ENCODE data around the gene DNAJB6.

Gene DNAJB6

DNA sequence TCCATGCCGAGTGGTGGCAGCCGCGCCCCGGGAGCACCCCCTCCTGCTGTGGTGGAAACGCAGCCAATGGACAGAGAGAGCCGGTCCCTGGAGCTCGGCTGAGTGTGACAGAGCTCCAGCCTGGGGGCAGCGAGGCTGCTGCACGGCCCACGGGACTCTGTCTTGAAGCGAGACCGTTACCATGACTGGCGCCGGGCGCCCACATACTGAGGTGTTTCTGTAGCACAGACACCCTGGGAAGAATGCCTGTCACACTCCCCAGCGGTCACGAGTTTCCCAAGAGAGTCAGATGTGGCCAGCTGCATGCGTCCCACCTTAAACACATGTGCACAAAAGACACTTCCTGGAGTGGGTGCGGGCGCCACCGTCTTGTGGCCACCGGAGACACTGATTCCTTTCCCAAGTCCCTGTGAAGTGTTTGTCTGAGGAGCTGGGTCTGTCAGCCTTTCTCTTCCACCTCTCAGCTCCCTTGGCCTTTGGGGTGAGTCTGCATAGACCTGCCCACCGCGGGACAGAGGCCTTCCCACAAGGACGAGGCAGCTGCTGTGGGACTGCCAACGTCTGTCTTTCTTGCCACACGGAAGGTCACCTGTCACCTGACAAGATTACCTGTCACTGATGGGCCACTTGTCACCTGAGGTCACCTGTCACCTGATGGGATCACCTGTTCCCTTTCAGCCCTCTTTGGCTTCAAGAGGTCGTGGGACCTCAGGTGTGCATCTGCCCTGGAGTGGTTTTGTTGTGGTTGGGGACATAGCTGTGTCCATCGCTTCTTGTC lies 94.6 kb downstream of the DNAJB6 start:
- no peak for DNase-seq

DNA sequence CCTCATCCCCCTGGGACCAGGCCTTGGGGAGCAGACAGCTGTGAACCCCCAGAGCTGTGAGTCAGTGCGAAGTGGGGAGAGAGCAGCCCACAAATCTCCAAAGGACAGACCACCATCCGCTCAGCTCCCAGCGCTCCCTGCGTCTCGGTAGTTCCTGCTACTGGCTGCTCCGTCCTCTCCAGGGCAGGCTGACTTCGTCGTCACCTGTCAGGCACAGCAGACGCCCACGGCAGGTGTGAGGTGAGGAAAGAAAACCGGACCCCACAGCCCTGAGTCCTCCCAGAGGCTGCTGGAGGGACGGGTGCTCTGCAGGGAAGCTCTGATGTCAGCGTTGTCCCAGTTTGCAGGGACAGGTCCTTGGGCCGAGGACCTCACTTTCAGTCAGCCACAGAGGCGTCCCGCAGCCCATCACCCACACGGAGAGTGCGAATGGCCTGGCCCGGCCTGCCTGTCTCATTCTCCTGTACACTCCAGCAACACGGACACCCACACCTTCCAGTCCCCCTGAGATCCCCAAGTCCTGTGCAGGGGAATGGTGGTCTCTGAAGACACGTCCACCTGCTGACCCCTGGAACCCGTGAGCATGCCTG lies 95.2 kb downstream of the DNAJB6 start:
- DNase-seq = no peak

- peak; percentile 62 for DNase-seq
Observed at GRCh38 chr7:157432541-157432956, 95.7 kb downstream of the DNAJB6 start.

DNA sequence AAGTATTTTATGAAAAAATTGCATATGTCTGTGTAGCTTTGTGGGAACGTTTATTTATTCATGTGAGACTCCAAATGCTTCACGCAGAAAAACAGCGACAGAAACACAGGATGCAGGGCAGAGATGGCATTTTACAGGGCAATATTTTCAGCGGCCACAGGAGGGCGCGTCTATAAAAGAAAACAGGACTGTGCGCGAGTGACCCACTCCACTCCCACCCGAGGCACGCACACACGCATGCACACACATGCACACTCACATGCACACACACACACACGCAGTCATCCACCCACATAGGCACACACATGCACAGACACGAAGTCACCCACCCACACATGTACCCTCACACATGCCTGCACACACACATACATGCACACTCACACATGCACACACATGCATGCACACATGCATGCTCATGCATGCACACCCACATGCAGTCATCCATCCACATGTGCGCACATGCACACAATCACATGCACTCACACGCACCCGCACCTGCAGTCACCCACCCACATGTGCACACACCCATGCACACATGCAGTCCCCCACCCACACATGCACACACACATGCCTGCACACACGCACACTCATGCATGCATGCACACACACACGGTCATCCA lies 96.3 kb downstream of the DNAJB6 start:
- DNase-seq = no peak

- no peak for DNase-seq
Observed at GRCh38 chr7:157433628-157434027, 96.8 kb downstream of the DNAJB6 start.

DNA sequence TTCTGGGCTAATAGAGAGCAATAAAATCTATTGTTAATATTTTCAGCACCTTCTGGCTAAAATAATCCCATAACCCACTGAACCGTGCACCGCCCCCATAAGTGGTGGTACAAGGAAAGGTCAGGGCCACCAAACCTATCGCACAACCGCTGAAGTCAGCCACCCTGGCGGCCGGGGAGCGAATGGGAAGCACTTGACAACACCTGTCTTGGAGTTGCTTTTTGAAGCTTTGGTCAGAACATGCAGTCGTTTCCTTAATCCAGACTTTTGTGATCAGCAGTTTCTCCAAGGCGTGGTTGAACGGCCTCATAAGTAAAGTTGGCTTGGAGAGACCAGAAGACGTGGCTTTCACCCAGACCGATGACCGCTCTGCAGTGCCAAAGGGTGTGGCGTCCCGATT lies 97.4 kb downstream of the DNAJB6 start:
- no peak for DNase-seq

GRCh38 chr7:157434701-157435100 lies 97.9 kb downstream of the DNAJB6 start:
- DNase-seq = no peak

- no peak for DNase-seq
Observed at GRCh38 chr7:157436076-157436475, 99.3 kb downstream of the DNAJB6 start.

DNA sequence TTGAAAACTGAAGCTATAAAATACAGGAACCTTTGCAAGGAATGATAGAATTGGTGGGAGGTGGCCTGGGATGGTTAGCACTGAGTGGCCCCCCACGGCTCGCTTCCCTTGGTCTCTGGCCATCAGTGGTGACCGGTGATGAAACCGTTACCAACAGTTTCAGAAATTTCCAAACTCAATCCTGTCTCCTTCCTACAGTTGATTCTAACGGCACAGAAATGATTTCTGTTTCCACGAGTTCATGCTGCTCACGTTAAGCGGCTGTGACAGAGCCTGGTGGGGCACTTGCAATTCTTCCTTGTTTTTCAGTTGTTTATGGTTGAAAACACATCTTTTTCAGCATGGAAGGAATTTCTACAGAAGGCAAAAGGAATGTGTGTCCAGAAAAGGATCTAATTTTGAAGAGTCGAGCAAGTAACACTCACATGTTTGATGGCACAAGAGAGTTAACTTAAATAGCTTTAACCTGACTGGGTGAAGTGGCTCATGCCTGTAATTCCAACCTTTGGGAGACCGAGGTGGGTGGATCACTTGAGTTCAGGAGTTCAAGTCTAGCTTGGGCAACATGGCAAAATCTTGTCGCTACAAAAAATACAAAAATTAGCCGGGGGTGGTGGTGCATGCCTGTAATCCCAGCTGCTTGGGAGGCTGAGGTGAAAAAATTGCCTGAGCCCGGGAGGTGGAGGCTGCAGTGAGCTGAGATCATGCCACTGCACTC lies 100.1 kb downstream of the DNAJB6 start:
- no peak for DNase-seq

DNA sequence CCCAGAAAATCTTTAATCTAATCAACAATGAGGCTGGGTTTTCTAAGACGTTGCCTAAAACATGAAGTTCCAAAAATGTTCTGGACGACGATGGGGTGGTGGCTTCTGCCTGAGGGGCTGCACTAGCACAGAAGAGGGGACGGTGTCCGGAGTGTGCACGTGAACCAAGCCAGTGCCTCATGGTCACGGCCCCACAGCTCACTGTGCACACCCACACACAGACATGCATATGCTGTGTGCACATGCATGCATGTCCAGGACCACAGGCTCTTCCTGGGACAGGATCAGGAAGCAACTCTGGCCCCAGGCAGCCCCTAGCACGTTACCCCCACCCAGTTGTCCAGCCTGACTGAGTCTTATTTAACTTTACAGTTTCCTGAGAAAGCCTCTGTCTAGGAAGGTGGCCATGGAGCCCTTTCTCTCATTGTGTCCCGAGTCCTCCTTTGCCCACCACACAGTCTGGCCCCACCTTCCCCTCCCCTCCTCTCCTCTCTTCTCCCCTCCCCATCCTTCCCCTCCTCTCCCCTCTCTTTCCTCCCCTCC lies 100.8 kb downstream of the DNAJB6 start:
- DNase-seq = no peak

DNA sequence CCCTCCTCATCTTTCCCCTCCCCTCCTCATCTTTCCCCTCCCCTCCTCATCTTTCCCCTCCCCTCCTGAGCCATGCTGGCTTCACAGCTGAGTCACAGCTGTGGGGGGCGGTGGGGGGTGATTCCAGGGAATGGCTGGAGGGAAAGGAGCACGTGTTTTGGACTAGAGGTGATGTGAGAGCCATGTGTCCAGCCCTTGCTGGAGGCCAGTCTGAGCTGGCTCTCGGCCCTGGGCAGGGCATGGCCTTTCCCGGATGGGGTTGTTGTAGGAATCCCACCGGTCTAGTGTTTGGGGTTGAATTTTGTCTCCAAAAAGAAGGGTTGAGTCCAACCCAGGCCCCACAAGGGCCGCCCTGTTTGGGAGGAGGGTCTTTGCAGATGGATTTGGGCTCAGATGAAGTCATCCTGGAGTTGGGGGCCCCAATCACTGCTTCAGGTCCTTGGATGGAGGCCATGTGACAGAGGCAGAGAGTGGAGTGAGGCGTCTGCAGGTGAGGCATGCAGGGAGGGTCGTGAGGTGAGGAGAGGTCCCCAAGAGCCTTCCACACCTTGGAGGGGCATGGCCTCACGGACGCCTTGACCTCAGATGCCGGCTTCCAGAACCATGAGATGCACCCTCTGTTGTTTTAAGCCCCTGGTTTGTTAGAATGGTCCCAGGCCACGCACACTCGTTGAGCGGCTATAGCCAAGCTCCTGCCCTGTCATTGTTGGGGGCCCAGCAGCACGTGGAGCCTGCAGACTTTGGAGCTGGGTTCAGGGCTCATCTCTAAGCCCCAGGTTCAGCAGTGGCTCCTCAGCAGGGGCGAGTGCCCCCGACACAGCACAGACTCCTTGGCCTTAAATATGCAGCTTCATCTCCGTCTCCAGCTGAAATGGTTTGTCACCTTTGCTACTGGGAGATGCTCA lies 101.6 kb downstream of the DNAJB6 start:
- no peak for DNase-seq

DNA sequence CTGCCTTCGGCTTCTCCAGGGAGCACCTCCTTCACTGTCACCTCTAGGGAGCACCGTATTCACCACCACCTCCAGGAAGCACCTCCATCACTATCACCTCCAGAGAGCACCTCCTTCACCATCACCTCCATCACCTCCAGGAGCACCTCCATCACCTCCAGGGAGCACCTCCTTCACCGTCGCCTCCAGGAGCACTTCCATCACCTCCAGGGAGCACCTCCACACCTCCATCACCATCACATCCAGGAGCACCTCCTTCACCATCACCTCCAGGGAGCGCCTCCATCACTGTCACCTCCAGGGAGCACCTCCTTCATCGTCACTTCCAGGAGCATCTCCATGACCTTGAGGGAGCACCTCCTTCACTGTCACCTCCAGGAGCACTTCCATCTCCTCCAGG lies 102.3 kb downstream of the DNAJB6 start:
- no peak for DNase-seq

- no peak for DNase-seq
Observed at GRCh38 chr7:157439761-157440160, 103.0 kb downstream of the DNAJB6 start.

DNA sequence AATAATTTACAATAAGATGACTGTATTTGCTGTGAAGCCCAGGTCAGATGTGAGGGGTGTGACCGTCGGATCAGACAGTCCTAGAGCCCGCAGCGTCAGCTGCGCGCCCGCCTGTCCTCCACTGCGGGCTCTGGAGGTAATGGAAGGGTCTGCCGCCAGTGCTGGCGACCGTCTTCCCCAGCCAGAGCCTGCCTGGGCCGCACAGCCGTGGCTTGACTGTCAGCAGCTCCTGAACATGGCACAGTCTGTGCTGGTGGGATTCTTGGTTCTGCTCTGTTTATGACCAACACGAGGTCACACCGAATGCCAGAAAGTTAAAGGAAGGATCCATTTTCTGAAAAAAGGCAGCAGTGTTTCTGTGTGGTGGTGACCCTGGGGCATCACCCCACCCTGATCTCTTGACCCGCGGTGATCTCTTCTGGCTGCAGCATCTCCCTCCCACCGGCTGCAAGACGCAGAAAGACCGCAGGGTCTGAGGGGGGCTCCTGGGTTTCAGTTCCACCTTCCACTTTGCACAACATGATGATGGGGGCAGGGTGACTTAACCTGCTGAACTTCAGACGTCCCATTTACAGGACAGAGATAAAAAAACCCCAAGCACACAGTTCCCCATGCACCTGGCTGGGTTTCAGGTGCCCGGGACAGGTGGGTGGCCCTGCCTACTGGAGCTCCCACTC lies 103.7 kb downstream of the DNAJB6 start:
- DNase-seq = no peak

DNA sequence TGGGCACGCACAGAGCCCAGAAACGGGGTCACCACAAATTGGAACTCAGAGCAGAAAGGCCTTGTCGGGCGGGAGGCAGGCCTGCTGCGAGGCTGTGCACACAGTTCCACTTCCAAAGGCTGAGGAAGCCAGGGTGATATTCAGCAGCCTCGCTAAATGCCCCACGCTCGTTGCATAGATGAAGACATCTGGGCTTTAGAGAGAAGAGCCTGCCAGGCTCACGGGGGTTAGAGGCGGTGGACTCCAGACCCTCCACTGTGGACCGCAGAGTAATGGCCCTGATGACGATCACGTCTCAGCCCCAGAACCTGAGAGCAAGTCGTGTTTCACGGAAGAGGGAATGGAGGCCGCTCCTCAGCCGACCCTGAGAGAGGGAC lies 104.2 kb downstream of the DNAJB6 start:
- no peak for DNase-seq

DNA sequence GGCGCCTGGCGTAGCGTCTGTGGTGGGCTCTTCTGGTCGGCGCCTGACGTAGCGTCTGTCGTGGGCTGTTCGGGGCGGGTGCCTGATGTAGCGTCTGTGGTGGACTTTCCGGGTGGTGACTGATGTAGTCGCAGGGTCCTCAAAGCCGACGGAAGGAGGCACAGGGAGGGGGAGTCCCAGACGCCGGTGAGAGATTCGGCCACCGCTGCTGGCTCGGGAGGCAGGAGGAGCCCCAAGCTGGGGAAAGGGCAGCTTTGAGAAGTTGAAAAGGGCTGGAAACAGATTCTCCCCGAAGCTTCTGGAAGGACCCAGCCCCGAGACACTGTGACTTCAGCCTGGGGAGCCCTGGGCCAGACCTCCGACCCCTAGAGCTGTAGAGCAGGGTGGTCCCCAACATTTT lies 105.7 kb downstream of the DNAJB6 start:
- DNase-seq = no peak

DNA sequence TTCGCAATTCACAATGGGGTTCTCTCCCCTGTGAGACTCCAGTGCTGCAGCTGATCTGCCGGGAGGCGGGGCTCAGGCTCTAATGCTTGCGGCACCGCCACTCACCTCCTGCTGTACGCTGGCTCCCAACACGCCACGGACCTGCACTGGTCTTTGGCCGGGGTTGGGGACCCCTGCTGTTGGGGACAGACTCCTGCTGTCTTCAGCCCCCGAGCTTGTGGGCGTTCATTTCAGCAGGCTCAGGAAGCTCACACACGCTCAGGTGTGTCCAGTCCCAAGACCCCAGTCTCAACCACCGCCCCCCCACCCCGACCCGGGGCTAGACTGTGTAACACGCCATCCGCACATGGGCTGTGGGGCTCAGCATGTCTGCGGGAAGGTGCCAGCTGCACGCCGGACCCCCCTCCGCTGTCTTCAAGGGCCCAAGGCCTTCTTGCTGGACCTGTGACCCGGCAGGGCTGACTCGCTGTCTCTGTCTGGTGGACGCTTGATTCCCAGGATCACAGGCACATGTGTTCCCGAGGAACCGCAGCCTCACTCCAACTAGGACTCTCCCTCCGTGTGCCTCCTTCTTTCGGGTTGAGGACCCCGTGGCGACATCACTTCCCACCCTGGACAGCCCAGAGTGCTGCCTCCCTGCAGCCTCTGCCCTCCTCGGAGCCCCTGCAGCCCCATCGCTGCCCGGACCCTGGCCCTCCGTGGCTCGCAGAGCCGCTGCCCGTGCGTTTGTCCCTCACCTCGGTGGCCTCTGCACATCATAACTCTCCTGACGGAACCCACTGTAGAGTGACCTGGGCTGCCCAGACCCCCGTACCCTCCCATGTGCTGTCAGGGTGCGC lies 106.4 kb downstream of the DNAJB6 start:
- no peak for DNase-seq

DNA sequence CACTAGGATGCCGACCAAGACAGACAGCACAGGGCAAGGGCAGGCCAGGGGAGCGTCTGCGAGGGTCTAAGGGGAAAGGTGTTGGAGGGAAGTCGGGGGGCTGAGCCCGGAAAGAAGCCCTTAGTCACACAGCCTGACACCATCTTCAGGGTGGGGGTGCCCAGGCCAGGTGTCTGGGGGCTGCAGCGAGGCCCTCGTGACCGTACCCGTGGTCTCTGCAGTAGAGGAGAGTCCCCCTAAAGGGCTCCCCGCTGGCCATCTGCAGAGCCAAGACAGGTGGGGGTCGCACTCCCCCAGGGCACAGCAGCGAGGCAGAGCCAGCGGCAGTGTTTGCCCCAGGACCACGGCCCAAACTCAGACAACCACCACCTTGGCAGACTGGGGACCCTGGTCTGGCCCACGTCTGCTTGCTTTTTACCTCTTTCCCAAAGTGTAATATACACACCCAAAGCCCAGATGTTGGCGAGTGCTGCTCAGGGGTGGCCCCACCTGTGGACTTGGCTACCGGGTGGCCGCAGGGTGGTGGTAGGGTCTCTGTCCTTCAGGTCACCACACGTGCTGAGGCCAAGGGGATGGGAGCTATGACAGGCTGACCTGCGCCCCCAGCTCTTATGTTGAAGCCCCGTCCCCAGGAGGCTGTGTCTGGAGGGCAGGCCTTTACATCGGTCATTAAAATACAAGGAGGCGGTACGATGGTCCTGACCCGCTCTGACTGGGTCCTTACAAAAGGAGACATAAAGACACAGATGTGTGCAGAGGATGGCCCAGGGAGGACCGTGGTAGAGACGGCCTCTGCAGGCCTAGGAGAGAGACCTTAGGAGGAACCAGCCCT lies 107.4 kb downstream of the DNAJB6 start:
- DNase-seq = no peak

DNA sequence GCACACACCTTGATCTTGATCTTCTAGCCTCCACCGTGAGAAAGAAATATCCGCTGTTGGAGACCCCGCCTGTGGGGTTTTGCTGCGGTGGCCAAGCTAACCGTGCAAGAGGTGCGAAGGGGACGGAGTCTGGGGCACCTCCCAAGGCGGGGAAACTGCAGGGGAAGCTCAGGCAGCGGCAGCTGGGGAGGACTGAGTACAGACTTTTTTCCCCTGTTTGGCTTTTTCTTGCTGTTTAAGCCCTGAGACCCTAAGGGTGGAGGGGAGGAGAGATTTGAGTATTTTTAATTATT lies 108.0 kb downstream of the DNAJB6 start:
- no peak for DNase-seq

All from DMS 273 treated with DMSO at 0.1 percent for 48 hours (cell line).